ENCODE data around the gene CABP7.

DNA sequence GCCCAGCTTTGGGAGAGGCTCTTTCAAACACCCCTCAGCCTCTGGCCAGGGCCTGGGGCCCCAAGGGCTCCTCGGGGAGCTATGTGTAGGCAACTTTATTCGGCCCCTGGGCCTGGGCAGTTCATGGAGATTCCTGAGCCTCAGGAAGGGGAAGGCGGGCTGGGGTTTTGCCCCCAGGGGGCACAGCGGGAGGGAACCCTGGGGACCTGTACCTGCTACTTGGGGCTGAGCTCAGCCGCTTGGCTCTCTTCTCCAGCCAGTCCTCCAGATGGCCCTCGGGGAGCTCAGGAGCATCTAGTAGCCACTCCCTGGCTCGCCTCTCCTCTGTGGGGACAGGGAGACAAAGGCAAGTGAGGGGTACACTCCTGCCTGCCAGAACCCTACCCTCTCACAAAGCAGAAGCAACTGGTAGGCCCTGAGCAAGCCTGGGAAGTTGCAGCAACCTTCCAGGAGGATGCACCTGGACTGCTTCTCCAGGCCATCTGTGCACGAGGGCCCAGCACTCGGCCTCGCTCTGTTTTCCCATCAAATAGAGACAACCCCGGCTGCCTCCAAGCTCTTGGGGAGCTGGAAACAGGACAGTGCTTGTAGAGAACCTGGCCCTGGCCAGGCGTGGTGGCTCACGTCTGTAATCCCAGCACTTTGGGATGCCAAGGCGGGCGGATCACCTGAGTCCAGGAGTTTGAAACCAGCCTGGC, 18.5 kb downstream of the CABP7 start:
- TF ChIP-seq, protein P1, sequence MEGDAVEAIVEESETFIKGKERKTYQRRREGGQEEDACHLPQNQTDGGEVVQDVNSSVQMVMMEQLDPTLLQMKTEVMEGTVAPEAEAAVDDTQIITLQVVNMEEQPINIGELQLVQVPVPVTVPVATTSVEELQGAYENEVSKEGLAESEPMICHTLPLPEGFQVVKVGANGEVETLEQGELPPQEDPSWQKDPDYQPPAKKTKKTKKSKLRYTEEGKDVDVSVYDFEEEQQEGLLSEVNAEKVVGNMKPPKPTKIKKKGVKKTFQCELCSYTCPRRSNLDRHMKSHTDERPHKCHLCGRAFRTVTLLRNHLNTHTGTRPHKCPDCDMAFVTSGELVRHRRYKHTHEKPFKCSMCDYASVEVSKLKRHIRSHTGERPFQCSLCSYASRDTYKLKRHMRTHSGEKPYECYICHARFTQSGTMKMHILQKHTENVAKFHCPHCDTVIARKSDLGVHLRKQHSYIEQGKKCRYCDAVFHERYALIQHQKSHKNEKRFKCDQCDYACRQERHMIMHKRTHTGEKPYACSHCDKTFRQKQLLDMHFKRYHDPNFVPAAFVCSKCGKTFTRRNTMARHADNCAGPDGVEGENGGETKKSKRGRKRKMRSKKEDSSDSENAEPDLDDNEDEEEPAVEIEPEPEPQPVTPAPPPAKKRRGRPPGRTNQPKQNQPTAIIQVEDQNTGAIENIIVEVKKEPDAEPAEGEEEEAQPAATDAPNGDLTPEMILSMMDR (IDR thresholded peaks at IDR 0.05; ENCODE audit: low read depth, low read length, poor library complexity, severe bottlenecking): no peak
- no peak for TF ChIP-seq EZH2phosphoT487 (IDR thresholded peaks at IDR 0.05; ENCODE audit: borderline replicate concordance, low read length)

All from DOHH2 (cell line).